LNCAP (cell line): Measurements from ENCODE around the gene SPRYD4.

ENCODE experiments used
- CTCF ChIP-seq: fragments of 450-650 bp; IDR thresholded peaks from 2 replicates; pipeline ENCODE4 v1.5.1; 2017; ENCODE audit warnings: mild to moderate bottlenecking

Gene SPRYD4

GRCh38 chr12:56528846-56529245 lies 60.5 kb downstream of the SPRYD4 start:
- no peak for TF ChIP-seq CTCF
